ENCODE measurements around the gene KLHL18. TPM values are rescaled to one million over a fixed set of nuclear protein-coding genes. Genes with fewer than 3 reads are reported as not detected.

The KLHL18 gene
- polyA plus RNA-seq, 1 experiment = 17.4 TPM

- ChIA-PET POLR2A (interaction anchor here (1.1 kb wide), 1 partner anchor 25 kb away, joined by 3 read pairs; no protein-coding TSS in a partner anchor), CTCF (interaction anchor here (0.7 kb wide), 1 partner anchor 360 kb away, joined by 3 read pairs; no protein-coding TSS in a partner anchor)
- Histone ChIP-seq H3K27me3 (ENCODE audit: control insufficient read depth, insufficient read depth, low read length) (no peaks in the 10 kb centered on the region), H3K27ac (ENCODE audit: low read depth, low read length) (no peak overlapping the region), H3K4me3 (ENCODE audit: low read depth, low read length) (no peak overlapping the region), H3K9me3 (ENCODE audit: control insufficient read depth, insufficient read depth, low read length) (no peaks in the 10 kb centered on the region)
- TF ChIP-seq CTCF (IDR thresholded peaks at IDR 0.05; ENCODE audit: low read depth, low read length) = no peak
- no peak for DNase-seq (ENCODE audit: low read depth, low spot score)
These were observed 12.6 kb downstream of the KLHL18 start for GRCh38 chr3:47295322-47295721.

GRCh38 chr3:47295976-47296375 lies 13.2 kb downstream of the KLHL18 start:
- CTCF ChIA-PET = no interaction called here
- no peaks in the 10 kb centered on the region for H3K27me3 ChIP-seq (ENCODE audit: control insufficient read depth, insufficient read depth, low read length)
- POLR2A ChIA-PET = no interaction called here
- TF ChIP-seq CTCF (IDR thresholded peaks at IDR 0.05; ENCODE audit: low read depth, low read length) = no peak
- no peak for DNase-seq (ENCODE audit: low read depth, low spot score)
- H3K27ac ChIP-seq (ENCODE audit: low read depth, low read length) = no peak overlapping the region
- no peak overlapping the region for H3K4me3 ChIP-seq (ENCODE audit: low read depth, low read length)
- H3K9me3 ChIP-seq (ENCODE audit: control insufficient read depth, insufficient read depth, low read length) = no peaks in the 10 kb centered on the region

- no peaks in the 10 kb centered on the region for H3K27me3 ChIP-seq (ENCODE audit: control insufficient read depth, insufficient read depth, low read length)
- DNase-seq (ENCODE audit: low read depth, low spot score) = no peak
- no peak overlapping the region for H3K27ac ChIP-seq (ENCODE audit: low read depth, low read length)
- POLR2A ChIA-PET = no interaction called here
- no peaks in the 10 kb centered on the region for H3K9me3 ChIP-seq (ENCODE audit: control insufficient read depth, insufficient read depth, low read length)
- CTCF ChIA-PET = no interaction called here
- no peak for TF ChIP-seq CTCF (IDR thresholded peaks at IDR 0.05; ENCODE audit: low read depth, low read length)
- H3K4me3 ChIP-seq (ENCODE audit: low read depth, low read length) = no peak overlapping the region
These were observed 14.0 kb downstream of the KLHL18 start for GRCh38 chr3:47296562-47297302.

GRCh38 chr3:47298439-47298838 lies 15.7 kb downstream of the KLHL18 start:
- no peak for DNase-seq (ENCODE audit: low read depth, low spot score)
- no peaks in the 10 kb centered on the region for H3K27me3 ChIP-seq (ENCODE audit: control insufficient read depth, insufficient read depth, low read length)
- no peaks in the 10 kb centered on the region for H3K9me3 ChIP-seq (ENCODE audit: control insufficient read depth, insufficient read depth, low read length)
- CTCF ChIA-PET = no interaction called here
- H3K27ac ChIP-seq (ENCODE audit: low read depth, low read length) = no peak overlapping the region
- POLR2A ChIA-PET = no interaction called here
- no peak for TF ChIP-seq CTCF (IDR thresholded peaks at IDR 0.05; ENCODE audit: low read depth, low read length)
- no peak overlapping the region for H3K4me3 ChIP-seq (ENCODE audit: low read depth, low read length)

GRCh38 chr3:47299381-47300318 lies 16.9 kb downstream of the KLHL18 start:
- ChIA-PET POLR2A (no interaction called here), CTCF (interaction anchor here (0.6 kb wide), 1 partner anchor 194 kb away, joined by 4 read pairs; no protein-coding TSS in a partner anchor)
- H3K27me3 ChIP-seq (ENCODE audit: control insufficient read depth, insufficient read depth, low read length) = no peaks in the 10 kb centered on the region
- no peaks in the 10 kb centered on the region for H3K9me3 ChIP-seq (ENCODE audit: control insufficient read depth, insufficient read depth, low read length)
- TF ChIP-seq CTCF (IDR thresholded peaks at IDR 0.05; ENCODE audit: low read depth, low read length) = no peak
- H3K27ac ChIP-seq (ENCODE audit: low read depth, low read length) = no peak overlapping the region
- no peak for DNase-seq (ENCODE audit: low read depth, low spot score)
- H3K4me3 ChIP-seq (ENCODE audit: low read depth, low read length) = no peak overlapping the region

Data from AG04450 (cell line).